HG03064 (cell line): ENCODE measurements around the gene LHFPL6.

ENCODE experiments used
- ATAC-seq: cut with Tn5 transposase; IDR thresholded peaks from one replicate; pipeline ENCODE4 v1.9.1; 2021; ENCODE audit warnings: low read depth; ENCODE audit not compliant: unreplicated experiment

LHFPL6 gene

GRCh38 chr13:39521701-39522100 is 81.3 kb downstream of the LHFPL6 start:
- no peak for ATAC-seq

GRCh38 chr13:39516096-39516495 is 86.9 kb downstream of the LHFPL6 start:
- no peak for ATAC-seq

- no peak for ATAC-seq
These were observed 87.7 kb downstream of the LHFPL6 start for GRCh38 chr13:39515224-39515714.

GRCh38 chr13:39512687-39513086 is 90.3 kb downstream of the LHFPL6 start:
- ATAC-seq, result no peak

- ATAC-seq, result no peak
These were observed 92.7 kb downstream of the LHFPL6 start for GRCh38 chr13:39510316-39510695.

- no peak for ATAC-seq
These were observed 93.2 kb downstream of the LHFPL6 start for GRCh38 chr13:39509616-39510315.

GRCh38 chr13:39506559-39507390 is 96.2 kb downstream of the LHFPL6 start:
- no peak for ATAC-seq

- ATAC-seq, result no peak
These were observed 97.8 kb downstream of the LHFPL6 start for GRCh38 chr13:39505151-39505550.

- ATAC-seq, result no peak
These were observed 99.9 kb downstream of the LHFPL6 start for GRCh38 chr13:39503048-39503447.

GRCh38 chr13:39501702-39502324 is 101.2 kb downstream of the LHFPL6 start:
- no peak for ATAC-seq

GRCh38 chr13:39499604-39500003 is 103.4 kb downstream of the LHFPL6 start:
- no peak for ATAC-seq

GRCh38 chr13:39498471-39499114 is 104.4 kb downstream of the LHFPL6 start:
- ATAC-seq, result no peak

- ATAC-seq, result no peak
These were observed 106.5 kb downstream of the LHFPL6 start for GRCh38 chr13:39496506-39496905.

GRCh38 chr13:39494633-39495032 is 108.4 kb downstream of the LHFPL6 start:
- no peak for ATAC-seq

GRCh38 chr13:39494006-39494405 is 109.0 kb downstream of the LHFPL6 start:
- ATAC-seq, result no peak

- no peak for ATAC-seq
These were observed 112.9 kb downstream of the LHFPL6 start for GRCh38 chr13:39490136-39490535.

GRCh38 chr13:39486758-39487157 is 116.2 kb downstream of the LHFPL6 start:
- ATAC-seq, result no peak

GRCh38 chr13:39485314-39485700 is 117.7 kb downstream of the LHFPL6 start:
- no peak for ATAC-seq

GRCh38 chr13:39484506-39485313 is 118.3 kb downstream of the LHFPL6 start:
- no peak for ATAC-seq

GRCh38 chr13:39483326-39483725 is 119.7 kb downstream of the LHFPL6 start:
- no peak for ATAC-seq
